HL-60 (cell line): ENCODE measurements around the gene CAMTA1.

Experiments used
- CTCF ChIP-seq: IDR thresholded peaks from one replicate; pipeline ENCODE4 v1.5.1; 2011; ENCODE audit warnings: low read length, control low read depth, inconsistent platforms; ENCODE audit not compliant: insufficient read depth
- GABPA ChIP-seq: IDR thresholded peaks from 2 replicates; pipeline ENCODE4 v1.6.1; 2012; ENCODE audit warnings: low read depth
- POLR2AphosphoS5 ChIP-seq: IDR thresholded peaks from 2 replicates; pipeline ENCODE4 v1.6.1; 2012; ENCODE audit warnings: low read depth
- SPI1 ChIP-seq: IDR thresholded peaks from 2 replicates; pipeline ENCODE4 v1.6.1; 2012; ENCODE audit warnings: low read depth, mild to moderate bottlenecking, borderline replicate concordance
- TF ChIP-seq, protein P1 (sequence below): IDR thresholded peaks from 2 replicates; pipeline ENCODE4 v1.6.1; 2012; ENCODE audit warnings: low read depth; ENCODE audit not compliant: insufficient replicate concordance

DNA sequence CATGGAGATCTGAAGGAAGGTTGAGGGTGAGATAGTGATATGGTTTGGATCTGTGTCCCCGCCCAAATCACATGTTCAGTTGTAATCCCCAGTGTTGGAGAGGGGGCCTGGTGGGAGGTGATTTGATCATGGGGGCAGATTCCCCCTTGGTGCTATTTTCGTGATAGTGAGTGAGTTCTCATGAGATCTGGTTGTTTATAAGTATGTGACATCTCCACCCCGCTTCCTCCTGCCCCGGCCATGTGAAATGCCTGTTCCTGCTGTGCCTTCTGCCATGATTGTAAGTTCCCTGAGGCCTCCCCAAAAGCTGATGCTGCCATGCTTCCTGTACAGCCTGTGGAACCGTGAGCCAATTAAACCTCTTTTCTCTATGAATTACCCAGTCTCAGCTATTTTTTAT, 533.9 kb downstream of the CAMTA1 start:
- TF ChIP-seq CTCF: no peak
- no peak for TF ChIP-seq SPI1
- TF ChIP-seq, protein P1, sequence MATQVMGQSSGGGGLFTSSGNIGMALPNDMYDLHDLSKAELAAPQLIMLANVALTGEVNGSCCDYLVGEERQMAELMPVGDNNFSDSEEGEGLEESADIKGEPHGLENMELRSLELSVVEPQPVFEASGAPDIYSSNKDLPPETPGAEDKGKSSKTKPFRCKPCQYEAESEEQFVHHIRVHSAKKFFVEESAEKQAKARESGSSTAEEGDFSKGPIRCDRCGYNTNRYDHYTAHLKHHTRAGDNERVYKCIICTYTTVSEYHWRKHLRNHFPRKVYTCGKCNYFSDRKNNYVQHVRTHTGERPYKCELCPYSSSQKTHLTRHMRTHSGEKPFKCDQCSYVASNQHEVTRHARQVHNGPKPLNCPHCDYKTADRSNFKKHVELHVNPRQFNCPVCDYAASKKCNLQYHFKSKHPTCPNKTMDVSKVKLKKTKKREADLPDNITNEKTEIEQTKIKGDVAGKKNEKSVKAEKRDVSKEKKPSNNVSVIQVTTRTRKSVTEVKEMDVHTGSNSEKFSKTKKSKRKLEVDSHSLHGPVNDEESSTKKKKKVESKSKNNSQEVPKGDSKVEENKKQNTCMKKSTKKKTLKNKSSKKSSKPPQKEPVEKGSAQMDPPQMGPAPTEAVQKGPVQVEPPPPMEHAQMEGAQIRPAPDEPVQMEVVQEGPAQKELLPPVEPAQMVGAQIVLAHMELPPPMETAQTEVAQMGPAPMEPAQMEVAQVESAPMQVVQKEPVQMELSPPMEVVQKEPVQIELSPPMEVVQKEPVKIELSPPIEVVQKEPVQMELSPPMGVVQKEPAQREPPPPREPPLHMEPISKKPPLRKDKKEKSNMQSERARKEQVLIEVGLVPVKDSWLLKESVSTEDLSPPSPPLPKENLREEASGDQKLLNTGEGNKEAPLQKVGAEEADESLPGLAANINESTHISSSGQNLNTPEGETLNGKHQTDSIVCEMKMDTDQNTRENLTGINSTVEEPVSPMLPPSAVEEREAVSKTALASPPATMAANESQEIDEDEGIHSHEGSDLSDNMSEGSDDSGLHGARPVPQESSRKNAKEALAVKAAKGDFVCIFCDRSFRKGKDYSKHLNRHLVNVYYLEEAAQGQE: no peak
- TF ChIP-seq POLR2AphosphoS5: no peak
- no peak for TF ChIP-seq GABPA
